PC-9 (cell line): ENCODE data around the gene ZNF587B. TPM values are rescaled to one million over a fixed set of nuclear protein-coding genes. Genes with fewer than 3 reads are reported as not detected.
A peak's percentile ranks its signal among the peaks of the same experiment; 100 is the strongest.
"Not testable (repeated sequence)": the region's sequence is repeated elsewhere in the genome, so short reads cannot be mapped to it uniquely, and the experiment has no call there.

ENCODE experiments used
- BruUV-seq: library from RNA; stranded (reverse); fragments of 400-500 nt; replicated peaks from 2 replicates; lab custom pipeline; 2021; lab: Mats Ljungman, UMichigan
- CTCF ChIA-PET: fragments of 300-600 bp; sonication (Branson Sonifier 250); formaldehyde crosslinking; loops from one replicate; lab custom pipeline; 2022; ENCODE audit warnings: antibody characterized with exemption; lab: Charles Lee
- POLR2A ChIA-PET: fragments of 300-600 bp; sonication (Branson Sonifier 250); formaldehyde crosslinking; loops from one replicate; lab custom pipeline; 2022; ENCODE audit warnings: antibody characterized with exemption; ENCODE audit not compliant: unreplicated experiment; lab: Charles Lee
- DNase-seq, 2 experiments: peaks; one replicate each; pipeline versions ENCODE4 v3.0.0 to v3.0.0-alpha.2; 2015 to 2022; ENCODE audit warnings: mixed read lengths in 1 of 2
- H2AFZ ChIP-seq: fragments of 200-600 bp; sonication (generic); 2 replicates; pipeline ENCODE4 v1.8.1; 2017; ENCODE audit warnings: antibody characterized with exemption
- H3F3A ChIP-seq: fragments of 200-600 bp; sonication (generic); 2 replicates; pipeline ENCODE4 v1.8.1; 2017; ENCODE audit warnings: antibody characterized with exemption, mild to moderate bottlenecking, low read depth; ENCODE audit not compliant: insufficient read depth
- H3K27ac ChIP-seq: fragments of 200-600 bp; sonication (generic); 2 replicates; pipeline ENCODE4 v1.6.1; 2016; ENCODE audit warnings: mixed run types
- H3K27me3 ChIP-seq: fragments of 200-600 bp; sonication (generic); 2 replicates; pipeline ENCODE4 v1.6.1; 2016; ENCODE audit warnings: low read depth, mixed run types; ENCODE audit not compliant: insufficient read depth
- H3K36me3 ChIP-seq: fragments of 200-600 bp; sonication (generic); 2 replicates; pipeline ENCODE4 v1.6.1; 2016; ENCODE audit warnings: low read depth, mixed run types
- H3K4me1 ChIP-seq: fragments of 200-600 bp; sonication (generic); replicated peaks from 2 replicates; pipeline ENCODE4 v1.6.1; 2016; ENCODE audit warnings: mixed run types; ENCODE audit not compliant: insufficient read depth
- H3K4me2 ChIP-seq: fragments of 200-600 bp; sonication (generic); 2 replicates; pipeline ENCODE4 v1.6.1; 2017; ENCODE audit warnings: mixed run types
- H3K4me3 ChIP-seq: fragments of 200-600 bp; sonication (generic); 2 replicates; pipeline ENCODE4 v1.6.1; 2016; ENCODE audit warnings: mixed run types
- H3K79me2 ChIP-seq: fragments of 200-600 bp; sonication (generic); 2 replicates; pipeline ENCODE4 v1.6.1; 2017; ENCODE audit warnings: low read depth, mixed run types
- H3K9me2 ChIP-seq: fragments of 200-600 bp; sonication (generic); 2 replicates; pipeline ENCODE4 v1.8.1; 2017; ENCODE audit warnings: mild to moderate bottlenecking; ENCODE audit not compliant: insufficient read depth
- H3K9me3 ChIP-seq: fragments of 200-600 bp; sonication (generic); 2 replicates; pipeline ENCODE4 v1.8.1; 2016; ENCODE audit warnings: low read depth; ENCODE audit not compliant: insufficient read depth
- H4K20me1 ChIP-seq: fragments of 200-600 bp; sonication (generic); 2 replicates; pipeline ENCODE4 v1.8.1; 2017; ENCODE audit not compliant: insufficient read depth
- EZH2 ChIP-seq: fragments of 200-600 bp; sonication (generic); IDR thresholded peaks from 2 replicates; pipeline ENCODE4 v1.8.0; 2017; ENCODE audit warnings: antibody characterized with exemption, low read depth
- intact Hi-C: fragments of 100-400 bp; cut with micrococcal nuclease; formaldehyde crosslinking; loops from one replicate; pipeline ENCODE4 v1.10.0; 2022; ENCODE audit not compliant: unreplicated experiment
- total RNA-seq: library from RNA; stranded (reverse); gene quantifications from 2 replicates; pipeline ENCODE4 v1.2.3, GENCODE V29; 2021
- TF ChIP-seq, protein P1 (sequence below): fragments of 200-600 bp; sonication (generic); conservative IDR thresholded peaks from 2 replicates; pipeline ENCODE4 v1.6.1; 2017; ENCODE audit warnings: mixed run types, antibody characterized with exemption, mild to moderate bottlenecking, moderate library complexity

Gene ZNF587B
- total RNA-seq, 1 experiment from 2014 or later: 21.2 TPM

DNA sequence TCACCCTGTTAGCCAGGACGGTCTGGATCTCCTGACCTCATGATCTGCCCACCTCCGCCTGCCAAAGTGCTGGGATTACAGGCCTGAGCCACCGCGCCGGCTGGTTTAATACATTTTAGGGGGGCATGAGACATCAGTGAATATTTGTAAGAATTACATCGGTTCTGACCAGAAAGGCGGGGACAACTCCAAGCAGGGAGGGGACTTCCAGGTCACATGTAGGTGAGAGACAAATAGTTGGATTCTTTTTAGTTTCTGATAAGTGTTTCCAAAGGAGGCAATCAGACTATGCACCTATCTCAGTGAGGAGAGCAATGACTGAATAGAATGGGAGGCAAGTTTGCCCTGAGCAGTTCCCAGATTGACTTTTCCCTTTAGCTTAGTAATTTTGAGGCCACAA is 11.7 kb upstream of the ZNF587B start:
- TF ChIP-seq EZH2: no peak
- TF ChIP-seq, protein P1, sequence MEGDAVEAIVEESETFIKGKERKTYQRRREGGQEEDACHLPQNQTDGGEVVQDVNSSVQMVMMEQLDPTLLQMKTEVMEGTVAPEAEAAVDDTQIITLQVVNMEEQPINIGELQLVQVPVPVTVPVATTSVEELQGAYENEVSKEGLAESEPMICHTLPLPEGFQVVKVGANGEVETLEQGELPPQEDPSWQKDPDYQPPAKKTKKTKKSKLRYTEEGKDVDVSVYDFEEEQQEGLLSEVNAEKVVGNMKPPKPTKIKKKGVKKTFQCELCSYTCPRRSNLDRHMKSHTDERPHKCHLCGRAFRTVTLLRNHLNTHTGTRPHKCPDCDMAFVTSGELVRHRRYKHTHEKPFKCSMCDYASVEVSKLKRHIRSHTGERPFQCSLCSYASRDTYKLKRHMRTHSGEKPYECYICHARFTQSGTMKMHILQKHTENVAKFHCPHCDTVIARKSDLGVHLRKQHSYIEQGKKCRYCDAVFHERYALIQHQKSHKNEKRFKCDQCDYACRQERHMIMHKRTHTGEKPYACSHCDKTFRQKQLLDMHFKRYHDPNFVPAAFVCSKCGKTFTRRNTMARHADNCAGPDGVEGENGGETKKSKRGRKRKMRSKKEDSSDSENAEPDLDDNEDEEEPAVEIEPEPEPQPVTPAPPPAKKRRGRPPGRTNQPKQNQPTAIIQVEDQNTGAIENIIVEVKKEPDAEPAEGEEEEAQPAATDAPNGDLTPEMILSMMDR: no peak
- BruUV-seq: TSS peak; percentile 9
- peak overlapping the region; percentile 94 for H3K4me2 ChIP-seq
- H3K79me2 ChIP-seq: peaks cover 48% of the 10 kb centered on the region
- intact Hi-C loops: loop anchor here (5.0 kb wide), 1 partner anchor 136 kb away; the partner anchor contains the start of gene ZNF551
- DNase-seq: no peak
- H3K4me3 ChIP-seq: peak overlapping the region; percentile 82; the same call in 1 of the 2 replicates
- peaks cover 30% of the 10 kb centered on the region for H3K4me1 ChIP-seq
- peaks cover 4% of the 10 kb centered on the region; the same call in 1 of the 2 replicates for H3F3A ChIP-seq
- POLR2A ChIA-PET: no interaction called here
- peak overlapping the region; percentile 48 for H2AFZ ChIP-seq
- peaks cover 15% of the 10 kb centered on the region for H3K36me3 ChIP-seq
- no peaks in the 10 kb centered on the region; the same call in 1 of the 2 replicates for H4K20me1 ChIP-seq
- CTCF ChIA-PET: no interaction called here
- peak overlapping the region; percentile 56; the same call in 1 of the 2 replicates for H3K27ac ChIP-seq
- no peaks in the 10 kb centered on the region for H3K27me3 ChIP-seq
- H3K9me2 ChIP-seq: no peaks in the 10 kb centered on the region
- no peaks in the 10 kb centered on the region for H3K9me3 ChIP-seq

GRCh38 chr19:57819475-57820148 is 10.5 kb upstream of the ZNF587B start:
- H3K79me2 ChIP-seq: peaks cover 49% of the 10 kb centered on the region
- H3K36me3 ChIP-seq: peaks cover 15% of the 10 kb centered on the region
- POLR2A ChIA-PET: interaction anchor here (0.6 to 1.3 kb wide), 9 partner anchors 16 to 408 kb away, joined by 3 to 28 read pairs (median 8); partner anchors contain the start of genes ZNF274 and ZNF417
- no peak for TF ChIP-seq EZH2
- TF ChIP-seq, protein P1: no peak; the same call in 1 of the 2 replicates
- CTCF ChIA-PET: interaction anchor here (0.6 kb wide), 1 partner anchor 18 kb away, joined by 5 read pairs; no protein-coding TSS in a partner anchor
- peak; percentile 87 to 97 for DNase-seq
- intact Hi-C loops: loop anchor here (1.0 to 5.0 kb wide), 2 partner anchors 73 to 137 kb away; partner anchors contain the start of genes ZNF551 and ZNF776
- no peaks in the 10 kb centered on the region for H3K9me2 ChIP-seq
- no peaks in the 10 kb centered on the region for H3K27me3 ChIP-seq
- H3K27ac ChIP-seq: peak overlapping the region; percentile 56
- TSS peak; percentile 35 for BruUV-seq
- H3K4me2 ChIP-seq: peak overlapping the region; percentile 94
- H3K4me3 ChIP-seq: peak overlapping the region; percentile 82
- H3K9me3 ChIP-seq: no peaks in the 10 kb centered on the region
- peaks cover 23% of the 10 kb centered on the region for H3K4me1 ChIP-seq
- peak overlapping the region; percentile 82 for H2AFZ ChIP-seq
- peaks cover 4% of the 10 kb centered on the region; the same call in 1 of the 2 replicates for H3F3A ChIP-seq
- peaks cover 7% of the 10 kb centered on the region for H4K20me1 ChIP-seq

GRCh38 chr19:57820599-57820998 is 9.5 kb upstream of the ZNF587B start:
- H3K4me3 ChIP-seq: peak overlapping the region; percentile 82
- H3K27me3 ChIP-seq: no peaks in the 10 kb centered on the region
- peaks cover 16% of the 10 kb centered on the region for H4K20me1 ChIP-seq
- no peak for DNase-seq
- H3F3A ChIP-seq: peaks cover 4% of the 10 kb centered on the region; the same call in 1 of the 2 replicates
- ChIA-PET CTCF (no interaction called here), POLR2A (no interaction called here)
- H3K79me2 ChIP-seq: peaks cover 59% of the 10 kb centered on the region
- H3K4me2 ChIP-seq: peak overlapping the region; percentile 94
- peaks cover 16% of the 10 kb centered on the region for H3K4me1 ChIP-seq
- no TSS peak for BruUV-seq
- no peak overlapping the region for H2AFZ ChIP-seq
- no peaks in the 10 kb centered on the region for H3K9me2 ChIP-seq
- H3K9me3 ChIP-seq: no peaks in the 10 kb centered on the region
- no peak overlapping the region for H3K27ac ChIP-seq
- intact Hi-C loops: no loop called here
- H3K36me3 ChIP-seq: peaks cover 15% of the 10 kb centered on the region
- TF ChIP-seq, protein P1: no peak
- TF ChIP-seq EZH2: no peak

DNA sequence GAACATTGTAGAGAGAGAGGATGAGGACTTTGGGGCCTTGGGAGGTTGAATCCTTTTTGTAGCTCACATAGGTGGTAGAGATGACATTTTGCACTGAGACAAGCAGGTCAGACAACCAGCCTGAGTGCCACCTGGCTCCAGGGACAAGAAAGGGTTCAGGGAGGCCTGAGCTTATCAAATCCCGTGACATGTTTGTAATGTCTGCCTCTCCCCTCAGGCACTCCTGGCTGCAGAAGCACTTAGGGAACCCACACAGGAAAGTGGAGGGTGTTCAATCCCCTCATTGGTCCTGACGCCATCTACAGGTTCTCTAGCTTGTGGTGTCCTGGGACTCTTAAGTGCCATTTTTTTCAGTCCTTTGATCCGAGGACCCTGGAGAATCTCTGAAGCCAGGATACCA is 9.0 kb upstream of the ZNF587B start:
- peak overlapping the region; percentile 82; the same call in 1 of the 2 replicates for H3K4me3 ChIP-seq
- H2AFZ ChIP-seq, H3K9me2 ChIP-seq, CTCF ChIA-PET, POLR2A ChIA-PET, H3K27me3 ChIP-seq, H3K9me3 ChIP-seq, intact Hi-C loops, H3F3A ChIP-seq, DNase-seq, H3K27ac ChIP-seq, BruUV-seq: not testable (repeated sequence)
- H3K4me2 ChIP-seq: peak overlapping the region; percentile 94
- peaks cover 16% of the 10 kb centered on the region for H3K4me1 ChIP-seq
- peaks cover 64% of the 10 kb centered on the region for H3K79me2 ChIP-seq
- peaks cover 16% of the 10 kb centered on the region for H4K20me1 ChIP-seq
- peaks cover 17% of the 10 kb centered on the region for H3K36me3 ChIP-seq

- H3K9me2 ChIP-seq, H3K27me3 ChIP-seq, H2AFZ ChIP-seq, intact Hi-C loops, H3K4me2 ChIP-seq, H3K27ac ChIP-seq, BruUV-seq, CTCF ChIA-PET, H3F3A ChIP-seq, H3K4me3 ChIP-seq, H3K9me3 ChIP-seq, DNase-seq, POLR2A ChIA-PET: not testable (repeated sequence)
- Histone ChIP-seq H3K79me2 (peaks cover 68% of the 10 kb centered on the region), H4K20me1 (peaks cover 16% of the 10 kb centered on the region), H3K4me1 (peaks cover 16% of the 10 kb centered on the region), H3K36me3 (peaks cover 19% of the 10 kb centered on the region)
Measured at GRCh38 chr19:57821501-57821900, 8.6 kb upstream of the ZNF587B start.
